Epithelial cell of proximal tubule (primary cell): ENCODE measurements around the gene ENTREP3. TPM values are rescaled to one million over a fixed set of nuclear protein-coding genes. Genes with fewer than 3 reads are reported as not detected.
"Not testable (repeated sequence)": the region's sequence is repeated elsewhere in the genome, so short reads cannot be mapped to it uniquely, and the experiment has no call there.

Experiments used
- DNase-seq: peaks from one replicate; pipeline ENCODE4 v3.0.0-alpha.2; 2011; ENCODE audit warnings: low read depth
- H3K4me3 ChIP-seq: 2 replicates; pipeline ENCODE4 v1.5.1; 2011; ENCODE audit warnings: low read depth, mild to moderate bottlenecking, low read length
- CTCF ChIP-seq: conservative IDR thresholded peaks from 2 replicates; pipeline ENCODE4 v1.5.1; 2012; ENCODE audit warnings: low read depth, mild to moderate bottlenecking, low read length
- total RNA-seq: library from RNA; depleted of rRNA; stranded (reverse); fragments of >200 nt; gene quantifications from 2 replicates; pipeline ENCODE4 v1.2.3, GENCODE V29; 2015

Gene ENTREP3
- total RNA-seq, 1 donor from 2014 or later = 15.9 TPM

GRCh38 chr1:155218854-155219591 is 36.3 kb downstream of the ENTREP3 start:
- peak overlapping the region; percentile 37 for H3K4me3 ChIP-seq
- TF ChIP-seq CTCF = no peak
- no peak for DNase-seq

GRCh38 chr1:155214702-155215101 is 40.6 kb downstream of the ENTREP3 start:
- not testable (repeated sequence) for DNase-seq, H3K4me3 ChIP-seq

- H3K4me3 ChIP-seq, DNase-seq: not testable (repeated sequence)
These were observed 43.2 kb downstream of the ENTREP3 start for GRCh38 chr1:155212051-155212440.

GRCh38 chr1:155211381-155212050 is 43.8 kb downstream of the ENTREP3 start:
- not testable (repeated sequence) for DNase-seq

GRCh38 chr1:155210314-155211104 is 44.8 kb downstream of the ENTREP3 start:
- H3K4me3 ChIP-seq = no peak overlapping the region
- TF ChIP-seq CTCF = no peak
- DNase-seq = no peak

More at GRCh38 chr1:155211381-155212050, 43.8 kb downstream of the ENTREP3 start:
- H3K4me3 ChIP-seq = not testable (repeated sequence)

GRCh38 chr1:155209312-155209721 is 46.0 kb downstream of the ENTREP3 start:
- TF ChIP-seq CTCF = no peak
- peak overlapping the region; percentile 100 for H3K4me3 ChIP-seq
- DNase-seq = no peak

GRCh38 chr1:155208541-155209311 is 46.6 kb downstream of the ENTREP3 start, which contains the start of gene MTX1:
MTX1 (plus strand) TSS chr1:155208695; CDS start chr1:155208805, 110 bp downstream.
- no peak for DNase-seq
- peak within 1 kb of the TSS; percentile 100 for H3K4me3 ChIP-seq
- no peak for TF ChIP-seq CTCF
